Activated CD8-positive, alpha-beta memory T cell treated with anti-CD3 and anti-CD28 coated beads, Interleukin-2, amount 50 U/mL, for 1 hour (primary cell): ENCODE data around the gene MYBPHL.

Source experiments
- DNase-seq: peaks from one replicate; pipeline ENCODE4 v3.0.0-alpha.2; 2020; ENCODE audit errors: extremely low read depth

MYBPHL gene

GRCh38 chr1:109280862-109281261 is 25.9 kb downstream of the MYBPHL start:
- no peak for DNase-seq

- no peak for DNase-seq
These were observed 27.1 kb downstream of the MYBPHL start for GRCh38 chr1:109279615-109280278.

- DNase-seq = no peak
These were observed 29.2 kb downstream of the MYBPHL start for GRCh38 chr1:109277434-109278204.

- no peak for DNase-seq
These were observed 31.0 kb downstream of the MYBPHL start for GRCh38 chr1:109275706-109276345.

- DNase-seq = no peak
These were observed 32.0 kb downstream of the MYBPHL start for GRCh38 chr1:109274533-109275476.

GRCh38 chr1:109273570-109274288 is 33.1 kb downstream of the MYBPHL start:
- DNase-seq = no peak

GRCh38 chr1:109272831-109273547 is 33.8 kb downstream of the MYBPHL start:
- DNase-seq = no peak

- DNase-seq = no peak
These were observed 34.6 kb downstream of the MYBPHL start for GRCh38 chr1:109272021-109272799.

- DNase-seq = no peak
These were observed 35.4 kb downstream of the MYBPHL start for GRCh38 chr1:109271458-109271857.

- no peak for DNase-seq
These were observed 36.0 kb downstream of the MYBPHL start for GRCh38 chr1:109270623-109271317.

GRCh38 chr1:109269981-109270622 is 36.7 kb downstream of the MYBPHL start:
- DNase-seq = no peak

- DNase-seq = no peak
These were observed 37.4 kb downstream of the MYBPHL start for GRCh38 chr1:109269212-109269980.

GRCh38 chr1:109268431-109269211 is 38.2 kb downstream of the MYBPHL start:
- DNase-seq = no peak

GRCh38 chr1:109267743-109268300 is 39.0 kb downstream of the MYBPHL start:
- no peak for DNase-seq

- DNase-seq = no peak
These were observed 39.8 kb downstream of the MYBPHL start for GRCh38 chr1:109266965-109267364.

- no peak for DNase-seq
These were observed 41.0 kb downstream of the MYBPHL start for GRCh38 chr1:109265741-109266330.
